Measurements from ENCODE around the gene WDR59. TPM values are rescaled to one million over a fixed set of nuclear protein-coding genes. Genes with fewer than 3 reads are reported as not detected.
"Not testable (repeated sequence)": the region's sequence is repeated elsewhere in the genome, so short reads cannot be mapped to it uniquely, and the experiment has no call there.

The WDR59 gene
- total RNA-seq, 3 donors from 2014 or later, result 21.8 to 61.0 (median 43.6) TPM

GRCh38 chr16:75027520-75028300, 42.8 kb upstream of the WDR59 start:
- no peak for TF ChIP-seq POLR2AphosphoS5 (IDR thresholded peaks at IDR 0.05)
- TF ChIP-seq POLR2A (IDR thresholded peaks at IDR 0.05), result no peak
- no peak for TF ChIP-seq CTCF (IDR thresholded peaks at IDR 0.05)
- no peaks in the 10 kb centered on the region for H3K9me3 ChIP-seq
- H3K36me3 ChIP-seq, result no peaks in the 10 kb centered on the region
- H3K27me3 ChIP-seq, result no peaks in the 10 kb centered on the region
- H3K4me1 ChIP-seq, result no peaks in the 10 kb centered on the region
- intact Hi-C loops (cut with DNase I; ENCODE audit: low total_unique reads), result no loop called here
- no peak for DNase-seq (ENCODE audit: low spot score in 2 of 2)
- H3K4me3 ChIP-seq, result no peak overlapping the region
- H3K27ac ChIP-seq, result peak overlapping the region; percentile 77 to 90

GRCh38 chr16:75026892-75027391, 42.0 kb upstream of the WDR59 start:
- H3K4me1 ChIP-seq, result no peaks in the 10 kb centered on the region
- intact Hi-C loops (cut with DNase I; ENCODE audit: low total_unique reads), result no loop called here
- TF ChIP-seq CTCF (IDR thresholded peaks at IDR 0.05), result no peak
- no peak for TF ChIP-seq POLR2AphosphoS5 (IDR thresholded peaks at IDR 0.05)
- TF ChIP-seq POLR2A (IDR thresholded peaks at IDR 0.05), result no peak
- no peak overlapping the region for H3K4me3 ChIP-seq
- H3K27me3 ChIP-seq, result no peaks in the 10 kb centered on the region
- no peaks in the 10 kb centered on the region for H3K9me3 ChIP-seq
- H3K36me3 ChIP-seq, result no peaks in the 10 kb centered on the region
- H3K27ac ChIP-seq, result peak overlapping the region; percentile 77 to 90
- DNase-seq (ENCODE audit: low spot score in 2 of 2), result no peak

- H3K27ac ChIP-seq, result peak overlapping the region; percentile 77 to 94
- H3K27me3 ChIP-seq; H3K36me3 ChIP-seq; intact Hi-C loops (cut with DNase I; ENCODE audit: low total_unique reads); DNase-seq (ENCODE audit: low spot score in 2 of 2); H3K4me1 ChIP-seq; H3K9me3 ChIP-seq; H3K4me3 ChIP-seq: not testable (repeated sequence)
- peak in 2 of 3 donors; percentile 47 for TF ChIP-seq POLR2AphosphoS5 (IDR thresholded peaks at IDR 0.05)
Observed at GRCh38 chr16:75026239-75026891, 41.4 kb upstream of the WDR59 start.

GRCh38 chr16:75025761-75026160, 40.8 kb upstream of the WDR59 start:
- Histone ChIP-seq H3K27me3 (no peaks in the 10 kb centered on the region), H3K36me3 (no peaks in the 10 kb centered on the region), H3K9me3 (no peaks in the 10 kb centered on the region), H3K4me1 (no peaks in the 10 kb centered on the region), H3K27ac (peak overlapping the region; percentile 77 to 94), H3K4me3 (no peak overlapping the region)
- intact Hi-C loops (cut with DNase I; ENCODE audit: low total_unique reads), result no loop called here
- no peak for TF ChIP-seq CTCF (IDR thresholded peaks at IDR 0.05)
- TF ChIP-seq POLR2A (IDR thresholded peaks at IDR 0.05), result no peak
- TF ChIP-seq POLR2AphosphoS5 (IDR thresholded peaks at IDR 0.05), result no peak
- no peak for DNase-seq (ENCODE audit: low spot score in 2 of 2)

GRCh38 chr16:75024594-75024993, 39.7 kb upstream of the WDR59 start:
- no peaks in the 10 kb centered on the region for H3K36me3 ChIP-seq
- intact Hi-C loops (cut with DNase I; ENCODE audit: low total_unique reads), result no loop called here
- DNase-seq (ENCODE audit: low spot score in 2 of 2), result no peak
- TF ChIP-seq POLR2AphosphoS5 (IDR thresholded peaks at IDR 0.05) (no peak), POLR2A (IDR thresholded peaks at IDR 0.05) (no peak), CTCF (IDR thresholded peaks at IDR 0.05) (no peak)
- H3K27me3 ChIP-seq, result no peaks in the 10 kb centered on the region
- no peaks in the 10 kb centered on the region for H3K4me1 ChIP-seq
- H3K27ac ChIP-seq, result peak overlapping the region; percentile 39 to 77
- no peak overlapping the region for H3K4me3 ChIP-seq
- no peaks in the 10 kb centered on the region for H3K9me3 ChIP-seq
